Caki2 (cell line): ENCODE measurements around the gene TNRC6B. TPM values are rescaled to one million over a fixed set of nuclear protein-coding genes. Genes with fewer than 3 reads are reported as not detected.
"Not testable (repeated sequence)": the region's sequence is repeated elsewhere in the genome, so short reads cannot be mapped to it uniquely, and the experiment has no call there.

Experiments
- DNase-seq: peaks from one replicate; pipeline ENCODE4 v3.0.0-alpha.2; 2015; ENCODE audit warnings: low read depth
- in situ Hi-C: cut with HindIII; loops from 2 replicates; pipeline ENCODE4 v1.10.0; 2016; ENCODE audit warnings: low sequenced_read_pairs, low pct_unique_long_range_greater_than_20kb, mixed read lengths
- total RNA-seq: library from RNA; depleted of rRNA; stranded (reverse); fragments of >200 nt; shearing (Covaris generic); gene quantifications from 2 replicates; pipeline ENCODE4 v1.2.3, GENCODE V29; 2014; ENCODE audit warnings: low replicate concordance; rRNA removed

Gene TNRC6B
- 5.1 and 7.7 TPM in 2 replicates for total RNA-seq

GRCh38 chr22:40177738-40178416 is at the start of gene TNRC6B:
TNRC6B (plus strand) TSS chr22:40177925; CDS start chr22:40178136, 211 bp downstream.
- DNase-seq = peak; percentile 97
- in situ Hi-C loops = no loop called here

GRCh38 chr22:40128989-40129388 is 48.7 kb upstream of the TNRC6B start:
- DNase-seq = no peak
- in situ Hi-C loops = no loop called here

- in situ Hi-C loops = no loop called here
- DNase-seq = no peak
These were observed 40.6 kb upstream of the TNRC6B start for GRCh38 chr22:40137132-40137531.

- DNase-seq = no peak
- in situ Hi-C loops = no loop called here
These were observed 38.9 kb upstream of the TNRC6B start for GRCh38 chr22:40138866-40139265.

- no peak for DNase-seq
- in situ Hi-C loops = no loop called here
These were observed 30.1 kb upstream of the TNRC6B start for GRCh38 chr22:40147388-40148176.

GRCh38 chr22:40153192-40153591 is 24.5 kb upstream of the TNRC6B start:
- in situ Hi-C loops = no loop called here
- no peak for DNase-seq

- DNase-seq = no peak
- in situ Hi-C loops = no loop called here
These were observed 24.0 kb upstream of the TNRC6B start for GRCh38 chr22:40153705-40154104.

- DNase-seq = peak; percentile 69
- in situ Hi-C loops = no loop called here
These were observed 21.7 kb upstream of the TNRC6B start for GRCh38 chr22:40156001-40156516.

- in situ Hi-C loops, DNase-seq: not testable (repeated sequence)
These were observed 21.0 kb upstream of the TNRC6B start for GRCh38 chr22:40156682-40157081.

- in situ Hi-C loops = no loop called here
- DNase-seq = no peak
These were observed 20.3 kb upstream of the TNRC6B start for GRCh38 chr22:40157330-40157945.

- in situ Hi-C loops = no loop called here
These were observed 16.5 kb upstream of the TNRC6B start for GRCh38 chr22:40161194-40161593.

GRCh38 chr22:40165537-40165936 is 12.2 kb upstream of the TNRC6B start:
- in situ Hi-C loops, DNase-seq: not testable (repeated sequence)

More at GRCh38 chr22:40161194-40161593, 16.5 kb upstream of the TNRC6B start:
- no peak for DNase-seq

GRCh38 chr22:40175611-40176244 is 2.0 kb upstream of the TNRC6B start:
- in situ Hi-C loops = no loop called here
- DNase-seq = no peak

GRCh38 chr22:40176921-40177737 is 596 bp upstream of the TNRC6B start:
- in situ Hi-C loops = no loop called here

GRCh38 chr22:40178417-40179409 is 988 bp downstream of the TNRC6B start:
- in situ Hi-C loops = no loop called here
- peak; percentile 75 for DNase-seq

More at GRCh38 chr22:40176921-40177737, 596 bp upstream of the TNRC6B start:
- DNase-seq = peak; percentile 55

GRCh38 chr22:40179526-40179925 is 1.8 kb downstream of the TNRC6B start:
- DNase-seq = no peak
- in situ Hi-C loops = no loop called here
